ENCODE results near the gene CLDN12.

Gene CLDN12

DNA sequence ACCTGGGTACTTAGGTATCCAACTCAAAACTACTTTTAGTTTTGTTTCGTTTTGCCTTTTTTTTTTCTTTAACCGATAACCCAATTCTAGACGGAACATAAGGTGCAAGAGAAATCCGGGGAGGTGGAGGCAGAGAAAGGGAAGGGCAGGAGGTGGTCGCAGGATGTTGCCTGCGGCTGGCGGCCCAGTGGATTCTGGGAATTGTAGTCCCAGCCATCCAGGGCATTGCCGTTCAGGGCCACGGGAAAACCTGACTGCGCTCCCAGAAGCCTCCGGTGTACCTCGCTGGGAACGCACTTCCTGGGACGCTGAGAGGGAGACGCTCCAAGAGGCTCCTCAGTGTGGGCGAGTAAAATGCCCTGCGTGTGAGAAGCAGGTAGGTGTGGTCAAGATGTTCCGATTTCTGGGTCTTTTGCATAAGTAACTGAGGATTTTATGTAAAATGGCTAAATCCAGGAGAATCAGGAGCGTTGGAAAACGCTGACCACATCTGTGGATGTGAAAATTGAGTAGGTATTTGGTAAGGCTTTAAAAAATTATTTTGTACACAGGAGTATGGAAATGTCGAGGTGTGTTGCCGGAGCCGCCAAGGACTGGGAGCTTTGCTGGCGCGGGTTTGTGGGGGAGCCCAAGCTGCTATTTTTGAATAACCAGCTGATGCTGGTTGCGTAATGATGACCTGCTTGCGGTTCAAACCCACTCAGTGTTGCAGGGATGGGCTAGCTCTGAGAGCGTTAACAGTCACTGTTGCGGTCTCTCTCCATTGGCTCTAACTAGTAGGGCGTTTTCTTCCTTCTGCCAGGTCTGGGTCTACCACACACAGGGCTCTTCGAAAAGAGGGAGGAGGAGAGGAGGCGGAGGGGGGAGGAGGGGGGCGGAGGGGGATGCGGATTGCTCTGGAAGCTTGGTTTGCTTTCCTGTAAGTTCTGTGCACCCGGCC lies at the start of gene CLDN12:
TSS of gene CLDN12 (plus strand) at position 288 of the 940 bp plus-strand sequence. CDS start 9,216 bp downstream, outside the sequence.
- FAIRE-seq, result peak; percentile 98

GRCh38 chr7:90383422-90383821 lies 19.8 kb upstream of the CLDN12 start:
- FAIRE-seq, result no peak

GRCh38 chr7:90383861-90384260 lies 19.4 kb upstream of the CLDN12 start:
- no peak for FAIRE-seq

- FAIRE-seq, result no peak
These were observed 18.8 kb upstream of the CLDN12 start for GRCh38 chr7:90384433-90384832.

GRCh38 chr7:90387470-90388240 lies 15.6 kb upstream of the CLDN12 start:
- FAIRE-seq, result peak; percentile 6

DNA sequence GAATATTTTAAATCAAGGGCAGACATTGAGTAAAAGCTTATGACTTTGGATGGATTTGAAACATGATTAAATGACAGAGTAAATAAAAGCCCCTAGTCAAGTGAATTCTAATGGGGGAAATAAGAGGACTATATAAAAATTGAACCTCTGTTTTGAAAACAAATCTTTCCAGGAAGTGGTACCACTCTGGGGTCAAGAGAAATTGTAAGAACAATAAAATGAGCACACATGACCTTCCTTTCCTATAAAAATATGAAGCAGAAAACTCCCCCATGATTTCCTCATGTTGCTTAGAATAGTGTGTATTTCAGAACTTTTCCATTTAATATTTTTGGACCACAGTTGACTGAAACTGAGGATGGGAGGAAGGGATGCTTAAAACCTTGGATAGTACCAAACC lies 12.3 kb upstream of the CLDN12 start:
- FAIRE-seq, result no peak

GRCh38 chr7:90391488-90391887 lies 11.8 kb upstream of the CLDN12 start:
- FAIRE-seq, result no peak

- no peak for FAIRE-seq
These were observed 6.8 kb upstream of the CLDN12 start for GRCh38 chr7:90396420-90396819.

- no peak for FAIRE-seq
These were observed 1.3 kb upstream of the CLDN12 start for GRCh38 chr7:90401989-90402388.

DNA sequence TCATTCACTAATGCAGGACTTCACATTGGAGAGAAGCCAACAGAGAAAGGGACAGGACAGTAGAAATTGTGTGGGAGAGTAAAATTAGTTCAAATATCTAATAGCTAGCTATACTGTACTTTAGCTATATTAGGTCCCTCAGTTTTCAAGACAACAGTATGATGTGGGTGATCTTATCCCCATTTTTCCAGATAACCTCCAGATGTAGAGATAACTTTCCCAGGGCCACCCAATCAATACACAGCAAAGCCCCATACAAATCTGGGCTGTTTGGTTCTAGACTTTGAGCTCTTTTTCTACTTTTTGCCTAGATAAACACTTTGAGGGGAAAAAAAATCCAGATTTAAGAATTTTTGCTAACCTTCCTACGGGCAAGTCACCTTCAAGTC lies 482 bp upstream of the CLDN12 start:
- no peak for FAIRE-seq

DNA sequence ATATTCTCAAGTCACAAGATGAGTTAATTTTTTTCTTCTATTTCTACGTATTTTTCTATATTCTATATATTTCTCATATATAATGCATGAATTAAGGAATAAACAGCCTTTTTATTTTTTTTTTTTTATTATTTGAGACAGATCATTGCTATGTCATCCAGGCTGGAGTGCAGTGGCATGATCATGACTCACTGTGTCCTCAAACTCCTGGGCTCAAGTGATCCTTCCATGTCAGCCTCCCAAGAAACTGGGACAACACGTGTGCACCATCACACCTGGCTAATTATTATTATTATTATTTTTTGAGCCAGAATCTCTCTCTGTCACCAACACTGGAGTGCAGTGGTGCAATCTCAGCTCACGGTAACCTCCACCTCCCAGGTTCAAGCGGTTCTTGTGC lies 1.5 kb downstream of the CLDN12 start:
- no peak for FAIRE-seq

GRCh38 chr7:90407484-90407821 lies 4.2 kb downstream of the CLDN12 start:
- no peak for FAIRE-seq

DNA sequence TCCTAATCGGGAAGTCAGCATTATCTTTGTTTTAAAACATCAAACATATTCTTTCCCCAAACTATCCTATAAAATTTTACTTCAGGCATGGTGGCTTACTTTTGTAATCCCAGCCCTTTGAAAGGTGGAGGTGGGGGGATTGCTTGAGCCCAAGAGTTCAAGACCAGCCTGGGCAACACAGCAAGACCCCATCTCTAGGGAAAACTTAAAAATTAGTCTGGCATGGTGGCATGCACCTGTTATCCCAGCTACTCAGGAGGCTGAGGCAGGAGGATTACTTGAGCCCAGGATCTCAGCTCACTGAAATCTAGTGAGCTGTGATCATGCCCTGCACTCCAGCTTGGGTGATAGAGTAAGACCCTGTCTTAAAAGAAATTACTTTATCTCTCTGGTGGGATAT lies 4.9 kb downstream of the CLDN12 start:
- no peak for FAIRE-seq

DNA sequence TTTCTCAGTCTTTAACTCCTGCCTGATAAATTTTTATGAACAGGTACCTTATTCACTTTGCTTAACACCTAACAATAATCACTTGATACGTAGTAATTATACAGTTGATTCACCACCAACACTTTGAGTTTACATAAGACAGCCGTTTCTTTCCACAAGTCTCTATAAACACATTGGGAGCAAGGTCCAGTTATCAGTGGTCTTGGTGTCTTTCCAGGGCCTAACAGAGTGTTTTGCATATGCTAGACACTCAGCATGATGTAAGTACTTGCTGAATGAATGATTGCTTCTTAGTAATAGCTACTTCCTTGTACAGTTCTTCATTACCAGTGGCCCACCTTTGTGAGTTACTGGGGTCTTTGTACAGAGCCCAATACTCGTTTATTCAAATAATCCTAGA lies 6.4 kb downstream of the CLDN12 start:
- no peak for FAIRE-seq

- FAIRE-seq, result no peak
These were observed 8.2 kb downstream of the CLDN12 start for GRCh38 chr7:90411510-90411909.

- no peak for FAIRE-seq
These were observed 9.4 kb downstream of the CLDN12 start for GRCh38 chr7:90412458-90413184.

GRCh38 chr7:90413185-90413528 lies 9.9 kb downstream of the CLDN12 start:
- no peak for FAIRE-seq

GRCh38 chr7:90421651-90422050 lies 18.4 kb downstream of the CLDN12 start:
- no peak for FAIRE-seq

- no peak for FAIRE-seq
These were observed 21.5 kb downstream of the CLDN12 start for GRCh38 chr7:90424720-90425119.

DNA sequence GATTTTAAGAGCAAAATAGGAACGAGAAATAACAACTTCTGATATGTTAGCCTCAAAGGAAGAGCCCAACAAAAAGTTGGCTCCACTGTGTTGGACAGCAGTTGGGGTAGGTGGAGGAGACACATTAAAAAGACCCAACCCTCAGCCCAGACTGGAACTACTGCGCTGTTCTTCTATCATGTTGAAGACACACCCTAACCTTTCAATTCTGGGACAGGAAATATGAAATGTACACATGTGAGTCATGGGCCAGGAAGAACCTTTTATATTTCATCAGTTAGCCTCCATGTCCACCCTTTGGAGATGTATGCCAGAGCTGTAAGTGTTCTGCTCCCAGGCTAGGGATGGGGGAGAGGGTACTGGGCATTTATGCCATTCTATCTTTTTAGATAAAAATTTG lies 22.1 kb downstream of the CLDN12 start:
- no peak for FAIRE-seq

- no peak for FAIRE-seq
These were observed 27.6 kb downstream of the CLDN12 start for GRCh38 chr7:90430614-90431460.

GRCh38 chr7:90432752-90433151 lies 29.5 kb downstream of the CLDN12 start:
- FAIRE-seq, result no peak

GRCh38 chr7:90433221-90433620 lies 30.0 kb downstream of the CLDN12 start:
- no peak for FAIRE-seq

Measured in G401.6 (cell line).